HFFc6 (cell line): ENCODE measurements around the gene OSTC. TPM values are rescaled to one million over a fixed set of nuclear protein-coding genes. Genes with fewer than 3 reads are reported as not detected.

Source experiments
- DNase-seq: peaks from one replicate; pipeline ENCODE4 v3.0.0-alpha.2; 2018
- H3K27ac Mint-ChIP-seq: 2 replicates; pipeline ENCODE4 v1.8.0; 2020; ENCODE audit warnings: mild to moderate bottlenecking, mixed read lengths
- H3K27me3 Mint-ChIP-seq: 2 replicates; pipeline ENCODE4 v1.8.0; 2021; ENCODE audit warnings: mild to moderate bottlenecking, moderate library complexity, mixed read lengths; ENCODE audit not compliant: insufficient read depth
- H3K36me3 Mint-ChIP-seq: 2 replicates; pipeline ENCODE4 v1.8.0; 2021; ENCODE audit warnings: low read depth, mixed read lengths
- H3K4me1 Mint-ChIP-seq: 2 replicates; pipeline ENCODE4 v1.8.0; 2020; ENCODE audit warnings: low read depth, mixed read lengths
- H3K4me3 Mint-ChIP-seq: 2 replicates; pipeline ENCODE4 v1.8.0; 2020; ENCODE audit warnings: mild to moderate bottlenecking, moderate library complexity, mixed read lengths
- H3K9me3 Mint-ChIP-seq: 2 replicates; pipeline ENCODE4 v1.8.0; 2020; ENCODE audit warnings: mild to moderate bottlenecking, mixed read lengths
- CTCF ChIP-seq: fragments of 200-600 bp; sonication (generic); IDR thresholded peaks from 2 replicates; pipeline ENCODE4 v1.5.0; 2021; ENCODE audit warnings: antibody characterized with exemption, mild to moderate bottlenecking
- total RNA-seq, 6 experiments: library from RNA; stranded (reverse); fragmentation: NEBNext Ultra II Directional; extraction: Animal tissue kit (Norgen Biotek cat#: 25700); gene quantifications; 2 replicates in 1 of 6; 3 replicates in 5 of 6; pipeline ENCODE4 v1.2.3, GENCODE V29; 2021

The OSTC gene
- total RNA-seq, 6 experiments from 2014 or later, result 178 to 259 (median 189) TPM

GRCh38 chr4:108695062-108695461, 44.7 kb downstream of the OSTC start:
- no peak overlapping the region for H3K4me3 Mint-ChIP-seq
- no peaks in the 10 kb centered on the region for H3K4me1 Mint-ChIP-seq
- DNase-seq, result no peak
- no peak overlapping the region for H3K27ac Mint-ChIP-seq
- H3K36me3 Mint-ChIP-seq, result no peaks in the 10 kb centered on the region
- H3K27me3 Mint-ChIP-seq, result no peaks in the 10 kb centered on the region
- H3K9me3 Mint-ChIP-seq, result no peaks in the 10 kb centered on the region
- no peak for TF ChIP-seq CTCF

GRCh38 chr4:108696160-108696559, 45.8 kb downstream of the OSTC start:
- DNase-seq, result no peak
- Mint-ChIP-seq H3K9me3 (no peaks in the 10 kb centered on the region), H3K27ac (no peak overlapping the region), H3K4me3 (no peak overlapping the region), H3K4me1 (no peaks in the 10 kb centered on the region), H3K36me3 (no peaks in the 10 kb centered on the region), H3K27me3 (no peaks in the 10 kb centered on the region)
- TF ChIP-seq CTCF, result no peak

GRCh38 chr4:108700081-108700757, 49.8 kb downstream of the OSTC start:
- Mint-ChIP-seq H3K27ac (no peak overlapping the region), H3K9me3 (no peaks in the 10 kb centered on the region), H3K4me1 (no peaks in the 10 kb centered on the region), H3K36me3 (no peaks in the 10 kb centered on the region), H3K27me3 (peaks cover 9% of the 10 kb centered on the region; the same call in 1 of the 2 replicates), H3K4me3 (no peak overlapping the region)
- TF ChIP-seq CTCF, result no peak
- peak; percentile 5 for DNase-seq

GRCh38 chr4:108702960-108703359, 52.6 kb downstream of the OSTC start:
- no peak overlapping the region for H3K4me3 Mint-ChIP-seq
- no peaks in the 10 kb centered on the region for H3K9me3 Mint-ChIP-seq
- H3K4me1 Mint-ChIP-seq, result no peaks in the 10 kb centered on the region
- no peak for TF ChIP-seq CTCF
- H3K36me3 Mint-ChIP-seq, result no peaks in the 10 kb centered on the region
- no peak for DNase-seq
- peaks cover 11% of the 10 kb centered on the region; the same call in 1 of the 2 replicates for H3K27me3 Mint-ChIP-seq
- H3K27ac Mint-ChIP-seq, result no peak overlapping the region

- no peak overlapping the region for H3K4me3 Mint-ChIP-seq
- no peak for TF ChIP-seq CTCF
- peaks cover 11% of the 10 kb centered on the region; the same call in 1 of the 2 replicates for H3K27me3 Mint-ChIP-seq
- no peak overlapping the region for H3K27ac Mint-ChIP-seq
- H3K36me3 Mint-ChIP-seq, result no peaks in the 10 kb centered on the region
- no peak for DNase-seq
- no peaks in the 10 kb centered on the region for H3K4me1 Mint-ChIP-seq
- no peaks in the 10 kb centered on the region for H3K9me3 Mint-ChIP-seq
These were observed 53.0 kb downstream of the OSTC start for GRCh38 chr4:108703370-108703769.
